ENCODE results near the gene RNF181.

GRCh38 chr2:85553184-85553583 is 42.4 kb upstream of the RNF181 start:
- TF ChIP-seq POLR2AphosphoS5 (IDR thresholded peaks at IDR 0.05; ENCODE audit: borderline replicate concordance, low read depth, low read length) = no peak
- no peak for TF ChIP-seq EZH2 (IDR thresholded peaks at IDR 0.05)

All from SK-N-MC (cell line).